NCI-H226 (cell line): ENCODE data around the gene BAIAP2L1.
"Not testable (repeated sequence)": the region's sequence is repeated elsewhere in the genome, so short reads cannot be mapped to it uniquely, and the experiment has no call there.

Experiments used
- DNase-seq: peaks from one replicate; pipeline ENCODE4 v3.0.0-alpha.2; 2015

BAIAP2L1 gene

DNA sequence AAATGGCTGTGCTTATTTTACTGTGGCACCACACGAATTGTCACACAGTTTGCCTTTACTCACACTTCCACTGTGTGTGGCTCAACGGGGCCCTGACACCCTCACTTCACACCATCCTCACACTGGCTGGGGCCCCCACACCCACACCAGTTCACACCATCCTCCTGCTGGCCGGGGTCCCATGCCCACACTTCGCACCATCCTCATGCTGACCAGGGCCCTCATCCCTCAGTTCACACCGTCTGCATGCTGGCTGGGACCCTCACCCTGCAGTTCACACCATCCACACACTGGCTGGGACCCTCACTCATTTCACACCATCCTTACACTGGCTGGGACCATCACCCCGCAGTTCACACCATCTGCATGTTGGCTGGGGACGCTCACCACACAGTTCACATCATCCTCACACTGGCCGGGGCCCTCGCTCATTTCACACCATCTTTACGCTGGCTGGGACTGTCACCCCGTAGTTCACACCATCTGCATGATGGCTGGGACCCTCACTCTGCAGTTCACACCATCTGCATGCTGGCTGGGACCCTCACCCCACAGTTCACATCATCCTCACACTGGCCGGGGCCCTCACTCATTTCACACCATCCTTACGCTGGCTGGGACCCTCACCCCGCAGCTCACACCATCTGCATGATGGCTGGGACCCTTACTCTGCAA is 83.4 kb downstream of the BAIAP2L1 start:
- no peak for DNase-seq

DNA sequence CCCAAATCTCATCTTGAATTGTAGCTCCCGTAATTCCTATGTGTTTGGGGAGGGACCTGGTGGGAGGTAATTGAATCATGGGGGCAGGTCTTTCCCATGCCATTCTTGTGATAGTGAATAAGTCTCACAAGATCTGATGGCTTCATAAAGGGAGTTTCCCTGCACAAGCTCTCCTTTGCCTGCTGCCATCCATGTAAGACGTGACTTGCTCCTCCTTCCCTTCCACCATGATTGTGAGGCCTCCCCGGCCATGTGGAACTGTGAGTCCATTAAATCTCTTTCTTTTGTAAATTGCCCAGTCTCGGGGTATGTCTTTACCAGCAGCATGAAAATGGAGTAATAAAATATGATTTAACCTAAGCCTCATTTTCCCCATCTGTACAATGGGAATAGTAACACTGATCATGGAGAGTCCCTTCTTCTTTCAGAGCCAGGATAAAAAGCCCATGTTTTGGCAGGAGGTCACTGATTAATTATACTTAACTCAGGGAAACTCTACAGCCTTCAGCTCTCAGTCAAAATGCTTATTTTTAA is 84.8 kb downstream of the BAIAP2L1 start:
- DNase-seq, result not testable (repeated sequence)

- no peak for DNase-seq
Observed at GRCh38 chr7:98315318-98315993, 85.4 kb downstream of the BAIAP2L1 start.

- no peak for DNase-seq
Observed at GRCh38 chr7:98314469-98314868, 86.4 kb downstream of the BAIAP2L1 start.

GRCh38 chr7:98312201-98312600 is 88.7 kb downstream of the BAIAP2L1 start:
- no peak for DNase-seq

GRCh38 chr7:98309566-98309965 is 91.3 kb downstream of the BAIAP2L1 start:
- no peak for DNase-seq

GRCh38 chr7:98307971-98308466 is 92.9 kb downstream of the BAIAP2L1 start:
- DNase-seq, result no peak

DNA sequence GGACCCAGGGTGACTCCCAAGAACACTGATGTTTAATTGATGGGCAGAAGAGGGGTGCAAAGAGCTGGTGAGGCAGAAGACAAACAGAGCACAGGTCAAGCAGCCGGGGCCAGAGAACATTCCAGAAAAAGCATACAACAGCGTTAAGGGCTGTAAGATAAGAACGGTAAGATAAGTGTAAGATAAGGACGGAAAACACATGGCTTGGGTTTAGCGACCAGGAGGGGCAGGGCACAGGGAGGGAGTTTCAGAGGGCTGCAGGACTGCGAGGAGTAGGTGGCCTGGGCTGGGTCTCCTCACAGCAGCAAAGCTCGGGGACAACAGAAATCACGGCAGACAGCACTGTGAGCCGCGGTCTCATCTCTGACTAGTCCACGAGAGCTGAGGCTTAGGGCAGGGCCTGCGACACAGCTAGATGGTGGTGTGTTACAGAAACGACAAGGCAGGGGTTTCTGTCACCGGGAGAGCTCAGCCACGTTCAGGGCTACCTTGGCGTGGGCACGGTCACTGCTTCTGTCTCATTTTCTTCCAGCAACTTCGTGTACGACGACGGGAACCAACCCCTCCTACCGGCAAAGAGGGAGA is 94.8 kb downstream of the BAIAP2L1 start:
- no peak for DNase-seq

DNA sequence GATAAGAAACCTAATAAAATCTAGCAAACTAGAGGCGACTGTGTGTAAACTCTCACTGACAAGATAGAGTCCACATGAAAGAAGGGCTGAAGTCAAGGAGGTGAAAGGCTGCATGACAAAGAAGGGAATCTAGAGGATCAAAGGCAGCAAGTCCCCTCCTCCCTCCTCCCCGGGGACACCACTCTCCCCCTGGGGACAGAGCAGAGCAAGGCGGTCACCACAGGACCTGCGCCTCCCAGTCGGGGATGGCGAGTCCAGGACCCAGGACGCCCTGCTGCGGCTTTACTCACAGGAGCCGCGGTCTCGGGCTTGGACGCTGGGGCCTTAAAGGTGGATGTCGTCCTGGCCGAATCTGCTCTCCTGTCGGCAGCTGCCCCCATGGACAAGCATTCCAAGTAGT is 97.0 kb downstream of the BAIAP2L1 start:
- no peak for DNase-seq

- no peak for DNase-seq
Observed at GRCh38 chr7:98303176-98303865, 97.6 kb downstream of the BAIAP2L1 start.

DNA sequence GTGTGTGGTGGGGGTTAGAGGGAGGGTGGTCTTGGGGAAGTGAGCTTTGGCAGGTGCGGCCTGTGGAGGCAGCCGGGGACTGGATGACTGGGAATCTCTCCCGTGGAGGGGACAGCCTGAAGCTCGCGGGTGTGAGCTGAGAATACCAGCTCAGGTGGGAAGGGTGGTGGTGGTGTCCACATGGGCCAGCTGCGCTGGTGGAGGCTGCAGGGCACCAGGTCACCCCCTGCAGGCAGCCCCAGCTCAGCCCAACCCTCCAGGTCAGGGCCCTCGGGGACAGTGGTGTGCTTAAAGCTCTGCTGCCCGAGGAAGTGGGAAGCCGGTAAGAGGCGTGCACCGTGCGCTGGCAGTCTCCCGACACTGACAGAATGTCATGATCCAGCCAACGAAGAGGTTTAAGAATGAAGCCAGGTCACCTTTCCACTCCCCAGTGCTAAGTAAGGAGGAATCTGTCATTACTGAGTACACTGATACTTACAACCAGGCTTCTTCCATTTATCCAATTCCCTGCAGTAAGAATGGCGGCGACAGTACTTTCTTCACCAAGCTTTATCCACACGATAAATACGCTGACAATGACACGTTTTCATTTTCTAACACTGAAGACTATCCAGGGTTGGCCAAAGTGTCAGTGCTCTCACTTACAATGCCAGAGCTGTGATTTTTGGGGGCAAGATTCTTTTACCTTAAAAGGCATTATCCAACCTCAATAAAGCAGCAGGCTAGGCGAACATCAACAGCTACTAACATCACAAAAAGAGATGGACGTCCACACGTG is 99.0 kb downstream of the BAIAP2L1 start:
- no peak for DNase-seq

DNA sequence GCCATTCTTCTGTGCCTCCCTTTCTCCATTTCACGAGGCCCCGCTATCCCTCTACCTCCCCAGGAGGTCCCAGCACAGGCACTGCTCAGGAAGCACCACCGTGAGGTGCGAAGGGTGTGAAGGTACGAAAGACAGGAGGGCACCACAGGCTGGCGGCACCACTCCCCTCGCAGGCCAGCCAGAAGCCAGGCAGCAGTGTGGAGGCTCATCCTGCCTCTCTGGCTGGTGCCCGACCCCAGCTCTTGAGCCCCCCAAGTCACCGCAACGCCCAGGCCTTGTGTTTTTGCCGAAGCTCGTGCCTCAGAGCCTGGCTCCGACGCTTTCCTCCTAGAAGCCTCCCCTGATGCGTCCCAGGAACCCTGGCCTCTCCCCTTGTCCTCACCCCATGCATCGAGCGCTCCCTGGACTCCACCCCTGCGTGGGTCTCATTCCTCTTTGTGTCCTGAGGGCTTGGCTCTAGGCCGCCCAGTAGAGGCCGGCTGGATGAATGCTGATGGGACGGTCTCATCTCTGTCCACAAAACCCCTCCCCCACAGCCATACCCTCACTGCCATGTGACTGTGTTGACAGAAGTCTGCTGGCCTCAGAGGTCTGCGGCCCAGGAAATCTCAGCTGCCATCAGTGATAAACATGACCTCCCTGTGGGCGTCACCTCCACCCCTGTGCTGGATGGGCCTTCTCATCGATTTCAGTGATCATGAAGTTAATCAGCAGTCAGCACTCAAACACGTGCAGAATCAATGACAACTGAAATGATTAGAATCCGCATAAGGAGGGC is 100.1 kb downstream of the BAIAP2L1 start:
- DNase-seq, result no peak

GRCh38 chr7:98297626-98298286 is 103.1 kb downstream of the BAIAP2L1 start:
- DNase-seq, result no peak

DNA sequence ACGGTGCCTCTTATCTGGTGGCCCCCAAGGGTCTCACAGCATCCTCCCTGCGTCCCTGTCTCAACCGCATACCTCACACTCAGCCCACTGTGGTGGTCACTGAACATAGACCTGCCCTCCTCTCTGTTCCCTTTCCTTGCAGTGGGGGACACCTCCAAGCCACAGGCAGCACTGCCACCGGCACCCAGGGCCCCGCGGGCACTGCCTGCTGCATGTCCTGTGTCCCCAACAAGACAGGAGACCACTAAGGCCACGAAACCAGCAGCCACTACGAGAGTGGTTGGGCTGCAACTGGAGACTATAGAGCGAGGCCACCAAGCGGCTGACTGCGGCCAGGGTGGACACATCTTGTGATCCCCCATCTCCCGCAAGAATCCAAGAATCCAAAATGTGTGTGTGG is 104.1 kb downstream of the BAIAP2L1 start:
- DNase-seq, result no peak

- DNase-seq, result no peak
Observed at GRCh38 chr7:98295467-98296192, 105.3 kb downstream of the BAIAP2L1 start.

GRCh38 chr7:98294798-98295382 is 106.0 kb downstream of the BAIAP2L1 start:
- no peak for DNase-seq

GRCh38 chr7:98294326-98294725 is 106.6 kb downstream of the BAIAP2L1 start:
- no peak for DNase-seq

DNA sequence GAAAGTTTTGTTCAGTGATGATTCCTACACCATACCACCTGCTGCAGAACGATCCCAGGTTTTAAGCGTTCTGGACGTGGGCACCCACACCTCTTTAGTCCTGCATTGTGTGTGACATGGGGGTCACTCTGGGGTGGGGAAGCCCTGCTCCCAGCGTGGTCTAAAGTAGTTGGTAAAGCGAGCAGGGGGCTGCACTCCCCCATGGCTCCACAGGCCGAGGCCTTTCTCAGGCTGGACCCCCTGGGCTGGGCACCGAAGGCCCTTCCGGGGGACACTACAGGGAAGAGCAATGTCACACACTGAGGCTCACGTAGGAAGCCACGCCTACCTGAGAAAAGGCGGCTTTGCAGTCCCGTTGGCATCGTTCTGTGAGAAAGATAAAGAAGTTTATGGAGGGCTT is 107.1 kb downstream of the BAIAP2L1 start:
- DNase-seq, result no peak

DNA sequence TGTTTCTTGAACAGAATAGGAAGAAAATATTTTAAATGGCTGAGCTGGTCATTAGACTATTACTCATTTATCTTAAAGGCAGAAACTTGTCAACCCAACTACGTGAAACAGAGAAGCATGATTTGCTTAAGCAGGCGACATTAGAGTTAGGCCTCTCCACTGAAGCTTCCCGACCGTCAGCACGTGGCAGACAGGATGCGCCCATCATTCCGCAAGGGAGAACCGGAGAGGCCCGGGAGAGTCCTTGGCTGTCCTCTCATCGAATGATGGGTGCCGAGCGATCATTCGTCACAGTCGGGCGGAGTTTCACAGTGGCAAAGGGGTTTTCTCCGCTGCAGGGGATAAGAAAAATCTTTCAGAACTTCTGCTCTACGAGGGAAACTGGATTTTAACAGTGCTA is 107.6 kb downstream of the BAIAP2L1 start:
- no peak for DNase-seq

GRCh38 chr7:98291717-98292116 is 109.2 kb downstream of the BAIAP2L1 start:
- DNase-seq, result no peak
